K562 (cell line): Measurements from ENCODE around the gene NME2. TPM values are rescaled to one million over a fixed set of nuclear protein-coding genes. Genes with fewer than 3 reads are reported as not detected.

Experiments
- ARNT ChIP-seq, 2 experiments: fragments of 450-650 bp; IDR thresholded peaks; 2 replicates each; pipeline ENCODE4 v1.6.1; 2016; ENCODE audit warnings: mild to moderate bottlenecking in 1 of 2
- BACH1 ChIP-seq: fragments of 200-800 bp; sonication (Bioruptor generic); IDR thresholded peaks from 2 replicates; pipeline ENCODE4 v1.6.1; 2016; ENCODE audit warnings: missing genetic modification characterization, missing compliant biosample characterization
- CC2D1A ChIP-seq: fragments of 450-650 bp; IDR thresholded peaks from 2 replicates; pipeline ENCODE4 v1.6.1; 2017; ENCODE audit warnings: mild to moderate bottlenecking
- GTF2E2 ChIP-seq: fragments of 200-800 bp; sonication (Bioruptor generic); IDR thresholded peaks from 2 replicates; pipeline ENCODE4 v1.6.1; 2016; ENCODE audit warnings: missing genetic modification characterization, missing compliant biosample characterization
- HMGN3 ChIP-seq: IDR thresholded peaks from 2 replicates; pipeline ENCODE4 v1.6.1; 2011; ENCODE audit warnings: borderline replicate concordance, low read depth, mild to moderate bottlenecking, mixed read lengths, low read length; ENCODE audit not compliant: insufficient read length; ENCODE audit errors: extremely low read depth
- HSF4 ChIP-seq: fragments of 250-450 bp; sonication (Bioruptor Pico); IDR thresholded peaks from 2 replicates; pipeline ENCODE4 v2.1.2; 2022; ENCODE audit warnings: mild to moderate bottlenecking, moderate library complexity, borderline replicate concordance
- KDM5B ChIP-seq: fragments of 200-600 bp; sonication (generic); IDR thresholded peaks from 2 replicates; pipeline ENCODE4 v1.6.1; 2012; ENCODE audit warnings: low read depth, mild to moderate bottlenecking, moderate library complexity, low read length, control low read depth, inconsistent platforms; ENCODE audit not compliant: insufficient replicate concordance
- MECOM ChIP-seq: fragments of 250-450 bp; sonication (Bioruptor Pico); IDR thresholded peaks from 2 replicates; pipeline ENCODE4 v1.8.0; 2022; ENCODE audit warnings: inconsistent platforms
- NR2C1 ChIP-seq, 2 experiments: fragments of 450-650 bp; IDR thresholded peaks; 2 replicates each; pipeline ENCODE4 v1.6.1; 2017; ENCODE audit warnings: mild to moderate bottlenecking in 2 of 2, antibody characterized with exemption in 1 of 2, inconsistent platforms in 1 of 2, missing compliant biosample characterization in 1 of 2, missing genetic modification characterization in 1 of 2
- NUFIP1 ChIP-seq: fragments of 450-650 bp; IDR thresholded peaks from 2 replicates; pipeline ENCODE4 v1.6.1; 2018; ENCODE audit not compliant: partially characterized antibody
- PPARD ChIP-seq: fragments of 250-450 bp; sonication (Bioruptor Pico); IDR thresholded peaks from 2 replicates; pipeline ENCODE4 v1.8.0; 2022; ENCODE audit warnings: inconsistent platforms, mild to moderate bottlenecking, moderate library complexity
- SMAD2 ChIP-seq: fragments of 150-350 bp; IDR thresholded peaks from 2 replicates; pipeline ENCODE4 v1.6.1; 2014; ENCODE audit warnings: low read depth, mild to moderate bottlenecking, low read length
- ZNF445 ChIP-seq: fragments of 250-450 bp; sonication (Bioruptor Pico); IDR thresholded peaks from 2 replicates; pipeline ENCODE4 v1.4.0; 2020; ENCODE audit warnings: low read depth, mild to moderate bottlenecking, moderate library complexity
- polyA plus RNA-seq, 8 experiments: library from polyadenylated mRNA; depleted of rRNA in 4 of 8; stranded (reverse) in 5 of 8; unstranded in 3 of 8; fragments of >200 nt; fragmentation: Nextera tagmentation in 2 of 8; fragmentation: Illumina TruSeq in 1 of 8; extraction: Ambion mirVana in 2 of 8; extraction: Trizol in 1 of 8; gene quantifications; 2 replicates each; pipeline versions ENCODE4 v1.2.1 to v1.2.3, GENCODE V29; 2011 to 2014; ENCODE audit warnings: inconsistent platforms in 1 of 8, missing spikeins in 1 of 8
- total RNA-seq, 7 experiments: library from RNA; depleted of rRNA in 6 of 7; stranded (reverse); fragments of >200 nt in 6 of 7; fragmentation: Illumina TruSeq in 2 of 7; extraction: Trizol in 2 of 7; gene quantifications; 2 replicates each; pipeline versions ENCODE4 v1.2.1 to v1.2.3, GENCODE V29; 2011 to 2021; ENCODE audit warnings: low replicate concordance in 1 of 7
- TF ChIP-seq, protein P1 (sequence below): fragments of 450-650 bp; conservative IDR thresholded peaks from 2 replicates; pipeline ENCODE4 v1.6.1; 2016; ENCODE audit warnings: missing genetic modification characterization, low read depth, mild to moderate bottlenecking, control low read depth, missing compliant biosample characterization
- TF ChIP-seq, protein P2 (sequence below): fragments of 450-650 bp; IDR thresholded peaks from 2 replicates; pipeline ENCODE4 v1.6.1; 2017; ENCODE audit warnings: mild to moderate bottlenecking, moderate library complexity
- TF ChIP-seq, protein P3 (sequence below): fragments of 450-650 bp; IDR thresholded peaks from 2 replicates; pipeline ENCODE4 v1.6.1; 2014; ENCODE audit warnings: low read depth, mild to moderate bottlenecking, moderate library complexity, borderline replicate concordance
- TF ChIP-seq, protein P4 (sequence below): fragments of 250-450 bp; sonication (Bioruptor Pico); IDR thresholded peaks from 2 replicates; pipeline ENCODE4 v1.4.0; 2020; ENCODE audit warnings: mild to moderate bottlenecking, moderate library complexity
- TF ChIP-seq, protein P5 (sequence below), 2 experiments: fragments of 250-450 bp in 1 of 2; fragments of 450-650 bp in 1 of 2; sonication (Bioruptor Pico) in 1 of 2; IDR thresholded peaks; 2 replicates each; pipeline versions ENCODE4 v1.6.1 to v1.8.0; 2016 to 2021; ENCODE audit warnings: mild to moderate bottlenecking in 2 of 2, moderate library complexity in 2 of 2, missing compliant biosample characterization in 1 of 2, missing genetic modification characterization in 1 of 2

Gene NME2
- total and polyA plus RNA-seq, 9 of the 15 experiments (the other 6 are each of a cell fraction or from before 2014, with no cell fraction given) = 684 to 1,202 (median 924) TPM

DNA sequence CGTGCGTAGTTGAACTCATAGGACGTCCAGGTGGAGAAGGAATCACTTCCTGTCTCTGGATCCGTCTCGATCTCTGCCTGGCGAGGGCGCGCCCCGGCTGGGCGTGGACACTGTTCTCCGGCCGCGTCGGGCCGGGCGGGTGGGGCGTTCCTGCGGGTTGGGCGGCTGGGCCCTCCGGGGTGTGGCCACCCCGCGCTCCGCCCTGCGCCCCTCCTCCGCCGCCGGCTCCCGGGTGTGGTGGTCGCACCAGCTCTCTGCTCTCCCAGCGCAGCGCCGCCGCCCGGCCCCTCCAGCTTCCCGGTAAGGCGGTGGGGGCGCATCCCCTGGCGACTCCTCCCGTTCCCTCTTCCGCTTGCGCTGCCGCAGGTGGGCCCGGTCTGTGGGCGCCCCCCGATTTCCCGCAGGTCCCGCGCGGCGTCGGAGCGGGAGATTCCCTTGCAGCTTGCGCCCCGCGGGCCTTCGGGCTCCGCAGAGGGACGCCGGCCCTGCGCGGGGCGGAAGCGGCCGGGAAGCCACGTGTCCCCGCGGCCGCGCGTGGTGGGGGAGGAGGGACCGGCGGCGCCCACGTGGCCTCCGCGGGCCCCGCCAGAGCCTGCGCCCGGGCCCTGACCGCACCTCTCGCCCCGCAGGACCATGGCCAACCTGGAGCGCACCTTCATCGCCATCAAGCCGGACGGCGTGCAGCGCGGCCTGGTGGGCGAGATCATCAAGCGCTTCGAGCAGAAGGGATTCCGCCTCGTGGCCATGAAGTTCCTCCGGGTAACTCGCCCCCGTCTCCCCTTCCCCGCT, at the start of gene NME2 (continued):
- no peak for TF ChIP-seq NUFIP1
- no peak for TF ChIP-seq MECOM (CRISPR knock-in tag)
- TF ChIP-seq HSF4 (CRISPR knock-in tag) = no peak
- TF ChIP-seq BACH1 = no peak
- no peak for TF ChIP-seq CC2D1A
- TF ChIP-seq ZNF445 = no peak
- TF ChIP-seq GTF2E2 (tag) = no peak
- TF ChIP-seq, protein P1, sequence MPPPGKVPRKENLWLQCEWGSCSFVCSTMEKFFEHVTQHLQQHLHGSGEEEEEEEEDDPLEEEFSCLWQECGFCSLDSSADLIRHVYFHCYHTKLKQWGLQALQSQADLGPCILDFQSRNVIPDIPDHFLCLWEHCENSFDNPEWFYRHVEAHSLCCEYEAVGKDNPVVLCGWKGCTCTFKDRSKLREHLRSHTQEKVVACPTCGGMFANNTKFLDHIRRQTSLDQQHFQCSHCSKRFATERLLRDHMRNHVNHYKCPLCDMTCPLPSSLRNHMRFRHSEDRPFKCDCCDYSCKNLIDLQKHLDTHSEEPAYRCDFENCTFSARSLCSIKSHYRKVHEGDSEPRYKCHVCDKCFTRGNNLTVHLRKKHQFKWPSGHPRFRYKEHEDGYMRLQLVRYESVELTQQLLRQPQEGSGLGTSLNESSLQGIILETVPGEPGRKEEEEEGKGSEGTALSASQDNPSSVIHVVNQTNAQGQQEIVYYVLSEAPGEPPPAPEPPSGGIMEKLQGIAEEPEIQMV = no peak
- TF ChIP-seq, protein P2, sequence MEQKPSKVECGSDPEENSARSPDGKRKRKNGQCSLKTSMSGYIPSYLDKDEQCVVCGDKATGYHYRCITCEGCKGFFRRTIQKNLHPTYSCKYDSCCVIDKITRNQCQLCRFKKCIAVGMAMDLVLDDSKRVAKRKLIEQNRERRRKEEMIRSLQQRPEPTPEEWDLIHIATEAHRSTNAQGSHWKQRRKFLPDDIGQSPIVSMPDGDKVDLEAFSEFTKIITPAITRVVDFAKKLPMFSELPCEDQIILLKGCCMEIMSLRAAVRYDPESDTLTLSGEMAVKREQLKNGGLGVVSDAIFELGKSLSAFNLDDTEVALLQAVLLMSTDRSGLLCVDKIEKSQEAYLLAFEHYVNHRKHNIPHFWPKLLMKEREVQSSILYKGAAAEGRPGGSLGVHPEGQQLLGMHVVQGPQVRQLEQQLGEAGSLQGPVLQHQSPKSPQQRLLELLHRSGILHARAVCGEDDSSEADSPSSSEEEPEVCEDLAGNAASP = no peak
- TF ChIP-seq HMGN3 = no peak
- TF ChIP-seq, protein P3, sequence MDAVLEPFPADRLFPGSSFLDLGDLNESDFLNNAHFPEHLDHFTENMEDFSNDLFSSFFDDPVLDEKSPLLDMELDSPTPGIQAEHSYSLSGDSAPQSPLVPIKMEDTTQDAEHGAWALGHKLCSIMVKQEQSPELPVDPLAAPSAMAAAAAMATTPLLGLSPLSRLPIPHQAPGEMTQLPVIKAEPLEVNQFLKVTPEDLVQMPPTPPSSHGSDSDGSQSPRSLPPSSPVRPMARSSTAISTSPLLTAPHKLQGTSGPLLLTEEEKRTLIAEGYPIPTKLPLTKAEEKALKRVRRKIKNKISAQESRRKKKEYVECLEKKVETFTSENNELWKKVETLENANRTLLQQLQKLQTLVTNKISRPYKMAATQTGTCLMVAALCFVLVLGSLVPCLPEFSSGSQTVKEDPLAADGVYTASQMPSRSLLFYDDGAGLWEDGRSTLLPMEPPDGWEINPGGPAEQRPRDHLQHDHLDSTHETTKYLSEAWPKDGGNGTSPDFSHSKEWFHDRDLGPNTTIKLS = peak; percentile 95
- no peak for TF ChIP-seq KDM5B
- no peak for TF ChIP-seq SMAD2
- TF ChIP-seq, protein P4, sequence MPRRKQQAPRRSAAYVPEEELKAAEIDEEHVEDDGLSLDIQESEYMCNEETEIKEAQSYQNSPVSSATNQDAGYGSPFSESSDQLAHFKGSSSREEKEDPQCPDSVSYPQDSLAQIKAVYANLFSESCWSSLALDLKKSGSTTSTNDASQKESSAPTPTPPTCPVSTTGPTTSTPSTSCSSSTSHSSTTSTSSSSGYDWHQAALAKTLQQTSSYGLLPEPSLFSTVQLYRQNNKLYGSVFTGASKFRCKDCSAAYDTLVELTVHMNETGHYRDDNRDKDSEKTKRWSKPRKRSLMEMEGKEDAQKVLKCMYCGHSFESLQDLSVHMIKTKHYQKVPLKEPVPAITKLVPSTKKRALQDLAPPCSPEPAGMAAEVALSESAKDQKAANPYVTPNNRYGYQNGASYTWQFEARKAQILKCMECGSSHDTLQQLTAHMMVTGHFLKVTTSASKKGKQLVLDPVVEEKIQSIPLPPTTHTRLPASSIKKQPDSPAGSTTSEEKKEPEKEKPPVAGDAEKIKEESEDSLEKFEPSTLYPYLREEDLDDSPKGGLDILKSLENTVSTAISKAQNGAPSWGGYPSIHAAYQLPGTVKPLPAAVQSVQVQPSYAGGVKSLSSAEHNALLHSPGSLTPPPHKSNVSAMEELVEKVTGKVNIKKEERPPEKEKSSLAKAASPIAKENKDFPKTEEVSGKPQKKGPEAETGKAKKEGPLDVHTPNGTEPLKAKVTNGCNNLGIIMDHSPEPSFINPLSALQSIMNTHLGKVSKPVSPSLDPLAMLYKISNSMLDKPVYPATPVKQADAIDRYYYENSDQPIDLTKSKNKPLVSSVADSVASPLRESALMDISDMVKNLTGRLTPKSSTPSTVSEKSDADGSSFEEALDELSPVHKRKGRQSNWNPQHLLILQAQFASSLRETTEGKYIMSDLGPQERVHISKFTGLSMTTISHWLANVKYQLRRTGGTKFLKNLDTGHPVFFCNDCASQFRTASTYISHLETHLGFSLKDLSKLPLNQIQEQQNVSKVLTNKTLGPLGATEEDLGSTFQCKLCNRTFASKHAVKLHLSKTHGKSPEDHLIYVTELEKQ = no peak
- TF ChIP-seq PPARD (CRISPR knock-in tag) = no peak
- TF ChIP-seq NR2C1 (IDR thresholded peaks at IDR 0.05) = no peak
- no peak; the same call in 1 of the 2 replicates for TF ChIP-seq NR2C1 (tag; IDR thresholded peaks at IDR 0.05)
- TF ChIP-seq, protein P5, sequence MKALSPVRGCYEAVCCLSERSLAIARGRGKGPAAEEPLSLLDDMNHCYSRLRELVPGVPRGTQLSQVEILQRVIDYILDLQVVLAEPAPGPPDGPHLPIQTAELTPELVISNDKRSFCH (CRISPR knock-in tag; IDR thresholded peaks at IDR 0.05) = no peak
- TF ChIP-seq, protein P5 (tag; IDR thresholded peaks at IDR 0.05) = peak; percentile 82; the same call in 1 of the 2 replicates
- TF ChIP-seq ARNT (IDR thresholded peaks at IDR 0.05) = 0 out of 4 replicates have a peak, but pooled peaks of 1 of the 2 experiments have one; percentile 9
